ENCODE results near the gene IFT88. TPM values are rescaled to one million over a fixed set of nuclear protein-coding genes. Genes with fewer than 3 reads are reported as not detected.

IFT88 gene
- polyA plus RNA-seq, 1 of the 3 experiments (the other 2 are of a cell fraction), result 6.2 TPM

GRCh38 chr13:20701461-20701860 is 134.5 kb downstream of the IFT88 start:
- no peaks in the 10 kb centered on the region for H3K36me3 ChIP-seq (replicated peaks in 1 of 2; ENCODE audit: control insufficient read depth in 1 of 2, insufficient read depth in 2 of 2, low read length in 1 of 2)
- no peak overlapping the region for H3K27ac ChIP-seq (ENCODE audit: low read depth in 2 of 2, low read length in 1 of 2)
- H3K4me2 ChIP-seq, result no peak overlapping the region
- ChIA-PET CTCF (interaction anchor here (1.0 to 2.3 kb wide), 4 partner anchors 10 to 209 kb away, joined by 3 to 11 read pairs (median 4); no protein-coding TSS in a partner anchor), POLR2A (no interaction called here)
- no peak overlapping the region for H3K9ac ChIP-seq
- H3K9me2 ChIP-seq, result no peaks in the 10 kb centered on the region
- no peaks in the 10 kb centered on the region for H3K27me3 ChIP-seq (ENCODE audit: insufficient read depth)
- H3K4me1 ChIP-seq (ENCODE audit: control insufficient read depth in 1 of 2, insufficient read depth in 2 of 2, low read depth in 1 of 2, low read length in 1 of 2), result peaks cover 5 to 9% of the 10 kb centered on the region in 2 experiments; a peak in 2 of 4 replicates
- no peaks in the 10 kb centered on the region for H3K79me2 ChIP-seq (ENCODE audit: insufficient read depth)
- no peak overlapping the region for H2AFZ ChIP-seq (ENCODE audit: low read depth)
- H3F3A ChIP-seq (replicated peaks; ENCODE audit: insufficient read depth), result no peaks in the 10 kb centered on the region
- H3K4me3 ChIP-seq (ENCODE audit: low read depth in 2 of 2, low read length in 1 of 2), result no peak overlapping the region
- no peak for DNase-seq
- H4K20me1 ChIP-seq (ENCODE audit: insufficient read depth), result no peaks in the 10 kb centered on the region
- no peaks in the 10 kb centered on the region for H3K9me3 ChIP-seq
- TF ChIP-seq CHD2 (IDR thresholded peaks at IDR 0.05; ENCODE audit: low read length, partially characterized antibody), result no peak
- TF ChIP-seq, protein P1, sequence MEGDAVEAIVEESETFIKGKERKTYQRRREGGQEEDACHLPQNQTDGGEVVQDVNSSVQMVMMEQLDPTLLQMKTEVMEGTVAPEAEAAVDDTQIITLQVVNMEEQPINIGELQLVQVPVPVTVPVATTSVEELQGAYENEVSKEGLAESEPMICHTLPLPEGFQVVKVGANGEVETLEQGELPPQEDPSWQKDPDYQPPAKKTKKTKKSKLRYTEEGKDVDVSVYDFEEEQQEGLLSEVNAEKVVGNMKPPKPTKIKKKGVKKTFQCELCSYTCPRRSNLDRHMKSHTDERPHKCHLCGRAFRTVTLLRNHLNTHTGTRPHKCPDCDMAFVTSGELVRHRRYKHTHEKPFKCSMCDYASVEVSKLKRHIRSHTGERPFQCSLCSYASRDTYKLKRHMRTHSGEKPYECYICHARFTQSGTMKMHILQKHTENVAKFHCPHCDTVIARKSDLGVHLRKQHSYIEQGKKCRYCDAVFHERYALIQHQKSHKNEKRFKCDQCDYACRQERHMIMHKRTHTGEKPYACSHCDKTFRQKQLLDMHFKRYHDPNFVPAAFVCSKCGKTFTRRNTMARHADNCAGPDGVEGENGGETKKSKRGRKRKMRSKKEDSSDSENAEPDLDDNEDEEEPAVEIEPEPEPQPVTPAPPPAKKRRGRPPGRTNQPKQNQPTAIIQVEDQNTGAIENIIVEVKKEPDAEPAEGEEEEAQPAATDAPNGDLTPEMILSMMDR (IDR thresholded peaks at IDR 0.05), result no peak
- TF ChIP-seq, protein P2, sequence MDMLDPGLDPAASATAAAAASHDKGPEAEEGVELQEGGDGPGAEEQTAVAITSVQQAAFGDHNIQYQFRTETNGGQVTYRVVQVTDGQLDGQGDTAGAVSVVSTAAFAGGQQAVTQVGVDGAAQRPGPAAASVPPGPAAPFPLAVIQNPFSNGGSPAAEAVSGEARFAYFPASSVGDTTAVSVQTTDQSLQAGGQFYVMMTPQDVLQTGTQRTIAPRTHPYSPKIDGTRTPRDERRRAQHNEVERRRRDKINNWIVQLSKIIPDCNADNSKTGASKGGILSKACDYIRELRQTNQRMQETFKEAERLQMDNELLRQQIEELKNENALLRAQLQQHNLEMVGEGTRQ (IDR thresholded peaks at IDR 0.05; ENCODE audit: borderline replicate concordance, low read depth, low read length), result no peak
- TF ChIP-seq TCF12 (IDR thresholded peaks at IDR 0.05), result no peak
- 98% methylated on average over 3 of the region's 3 CpGs for WGBS (ENCODE audit: low lambda C conversion rate)

- no peak for DNase-seq
- no peaks in the 10 kb centered on the region for H3K27me3 ChIP-seq (ENCODE audit: insufficient read depth)
- peak overlapping the region; percentile 100 for H3K4me2 ChIP-seq
- H3K9me2 ChIP-seq, result no peaks in the 10 kb centered on the region
- WGBS (ENCODE audit: low lambda C conversion rate), result 91% methylated on average over 9 of the region's 9 CpGs
- H3K4me1 ChIP-seq (ENCODE audit: control insufficient read depth in 1 of 2, insufficient read depth in 2 of 2, low read depth in 1 of 2, low read length in 1 of 2), result peaks cover 5 to 9% of the 10 kb centered on the region in 2 experiments; a peak in 2 of 4 replicates
- H3K9ac ChIP-seq, result peak overlapping the region; percentile 70; the same call in 1 of the 2 replicates
- H3F3A ChIP-seq (replicated peaks; ENCODE audit: insufficient read depth), result no peaks in the 10 kb centered on the region
- ChIA-PET CTCF (interaction anchor here (1.0 to 2.3 kb wide), 7 partner anchors 9 to 207 kb away, joined by 3 to 11 read pairs (median 4); no protein-coding TSS in a partner anchor), POLR2A (interaction anchor here (0.9 kb wide), 1 partner anchor 223 kb away, joined by 3 read pairs; no protein-coding TSS in a partner anchor)
- H2AFZ ChIP-seq (ENCODE audit: low read depth), result peak overlapping the region; percentile 94
- TF ChIP-seq, protein P1 (IDR thresholded peaks at IDR 0.05), result no peak
- TF ChIP-seq TAF1 (IDR thresholded peaks at IDR 0.05; ENCODE audit: borderline replicate concordance, low read depth, low read length) (no peak), POLR2AphosphoS5 (IDR thresholded peaks at IDR 0.05; ENCODE audit: low read depth, low read length) (no peak), MXI1 (IDR thresholded peaks at IDR 0.05; ENCODE audit: low read depth, low read length) (no peak), NRF1 (IDR thresholded peaks at IDR 0.05; ENCODE audit: low read depth, low read length) (no peak), FOXJ3 (CRISPR knock-in tag; IDR thresholded peaks at IDR 0.05) (no peak), ELF1 (IDR thresholded peaks at IDR 0.05) (no peak), TEAD4 (IDR thresholded peaks at IDR 0.05; ENCODE audit: borderline replicate concordance, insufficient read depth) (no peak), IRF3 (IDR thresholded peaks at IDR 0.05; ENCODE audit: low read depth, low read length) (no peak), RFX5 (IDR thresholded peaks at IDR 0.05; ENCODE audit: low read length) (no peak), NFIC (IDR thresholded peaks at IDR 0.05; ENCODE audit: borderline replicate concordance) (no peak), FOXM1 (IDR thresholded peaks at IDR 0.05; ENCODE audit: low read depth) (no peak), YY1 (IDR thresholded peaks at IDR 0.05; ENCODE audit: low read depth) (no peak), TCF12 (IDR thresholded peaks at IDR 0.05) (no peak), RXRA (IDR thresholded peaks at IDR 0.05; ENCODE audit: borderline replicate concordance, low read depth) (no peak)
- TF ChIP-seq, protein P3, sequence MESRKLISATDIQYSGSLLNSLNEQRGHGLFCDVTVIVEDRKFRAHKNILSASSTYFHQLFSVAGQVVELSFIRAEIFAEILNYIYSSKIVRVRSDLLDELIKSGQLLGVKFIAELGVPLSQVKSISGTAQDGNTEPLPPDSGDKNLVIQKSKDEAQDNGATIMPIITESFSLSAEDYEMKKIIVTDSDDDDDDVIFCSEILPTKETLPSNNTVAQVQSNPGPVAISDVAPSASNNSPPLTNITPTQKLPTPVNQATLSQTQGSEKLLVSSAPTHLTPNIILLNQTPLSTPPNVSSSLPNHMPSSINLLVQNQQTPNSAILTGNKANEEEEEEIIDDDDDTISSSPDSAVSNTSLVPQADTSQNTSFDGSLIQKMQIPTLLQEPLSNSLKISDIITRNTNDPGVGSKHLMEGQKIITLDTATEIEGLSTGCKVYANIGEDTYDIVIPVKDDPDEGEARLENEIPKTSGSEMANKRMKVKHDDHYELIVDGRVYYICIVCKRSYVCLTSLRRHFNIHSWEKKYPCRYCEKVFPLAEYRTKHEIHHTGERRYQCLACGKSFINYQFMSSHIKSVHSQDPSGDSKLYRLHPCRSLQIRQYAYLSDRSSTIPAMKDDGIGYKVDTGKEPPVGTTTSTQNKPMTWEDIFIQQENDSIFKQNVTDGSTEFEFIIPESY (IDR thresholded peaks at IDR 0.05; ENCODE audit: borderline replicate concordance, low read depth), result no peak
- TF ChIP-seq, protein P4, sequence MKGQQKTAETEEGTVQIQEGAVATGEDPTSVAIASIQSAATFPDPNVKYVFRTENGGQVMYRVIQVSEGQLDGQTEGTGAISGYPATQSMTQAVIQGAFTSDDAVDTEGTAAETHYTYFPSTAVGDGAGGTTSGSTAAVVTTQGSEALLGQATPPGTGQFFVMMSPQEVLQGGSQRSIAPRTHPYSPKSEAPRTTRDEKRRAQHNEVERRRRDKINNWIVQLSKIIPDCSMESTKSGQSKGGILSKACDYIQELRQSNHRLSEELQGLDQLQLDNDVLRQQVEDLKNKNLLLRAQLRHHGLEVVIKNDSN (IDR thresholded peaks at IDR 0.05; ENCODE audit: borderline replicate concordance, low read depth), result no peak
- H3K27ac ChIP-seq (ENCODE audit: low read depth in 2 of 2, low read length in 1 of 2), result no peak overlapping the region
- no peaks in the 10 kb centered on the region for H3K9me3 ChIP-seq
- H3K4me3 ChIP-seq (ENCODE audit: low read depth in 2 of 2, low read length in 1 of 2), result peak overlapping the region; percentile 70 to 86; a peak in 3 of 4 replicates
- H3K79me2 ChIP-seq (ENCODE audit: insufficient read depth), result no peaks in the 10 kb centered on the region
- H4K20me1 ChIP-seq (ENCODE audit: insufficient read depth), result no peaks in the 10 kb centered on the region
- H3K36me3 ChIP-seq (replicated peaks in 1 of 2; ENCODE audit: control insufficient read depth in 1 of 2, insufficient read depth in 2 of 2, low read length in 1 of 2), result no peaks in the 10 kb centered on the region
Measured at GRCh38 chr13:20702530-20702914, 135.6 kb downstream of the IFT88 start.
